HG03558 (cell line): Measurements from ENCODE around the gene UGT1A3.

Experiments
- ATAC-seq: cut with Tn5 transposase; IDR thresholded peaks from one replicate; pipeline ENCODE4 v1.9.1; 2021; ENCODE audit warnings: moderate number of reproducible peaks; ENCODE audit not compliant: unreplicated experiment; ENCODE audit errors: extremely low read depth

The UGT1A3 gene

GRCh38 chr2:233811732-233812131 lies 82.9 kb downstream of the UGT1A3 start:
- no peak for ATAC-seq

DNA sequence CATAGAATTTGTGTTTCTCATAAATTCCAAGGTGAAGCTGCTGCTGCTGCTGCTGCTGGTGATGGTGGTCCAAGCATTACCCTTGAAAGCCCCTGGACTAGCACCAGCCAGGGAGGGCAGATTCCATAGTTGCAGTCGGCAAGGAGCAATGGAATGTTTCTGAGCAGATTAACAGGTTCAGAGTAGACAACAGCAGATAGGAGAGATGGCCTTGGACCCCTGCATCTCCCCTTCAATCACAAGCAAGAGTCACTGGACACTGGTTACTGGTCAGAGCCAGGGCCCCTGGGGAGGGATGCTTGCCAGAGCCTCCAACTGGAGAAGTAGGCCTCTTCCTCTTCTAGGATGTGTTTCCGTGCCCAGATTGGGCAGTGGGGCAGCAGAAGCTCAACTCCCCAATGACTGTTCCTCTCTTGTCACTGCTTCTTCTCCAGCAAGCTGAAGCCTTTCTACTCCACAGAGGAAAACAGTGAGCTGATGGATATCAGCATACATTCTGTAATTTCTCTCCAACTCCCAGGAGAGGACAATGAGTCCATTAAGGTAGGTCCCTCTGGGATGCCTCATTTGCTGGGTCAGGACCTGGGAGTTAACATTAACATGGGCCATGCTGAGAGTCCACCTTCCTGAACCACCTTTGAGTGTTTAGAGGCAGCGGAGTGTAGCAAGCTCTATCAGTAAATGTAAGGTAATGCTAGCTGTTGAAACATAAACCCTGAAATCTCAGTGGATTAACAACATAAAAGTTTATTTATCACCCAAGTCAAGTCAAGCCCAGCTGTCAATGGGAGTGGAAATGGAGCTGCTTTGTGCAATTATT lies 84.6 kb downstream of the UGT1A3 start:
- ATAC-seq: no peak

- no peak for ATAC-seq
Observed at GRCh38 chr2:233814056-233814835, 85.4 kb downstream of the UGT1A3 start.

GRCh38 chr2:233815861-233816260 lies 87.0 kb downstream of the UGT1A3 start:
- no peak for ATAC-seq

- ATAC-seq: no peak
Observed at GRCh38 chr2:233816334-233816733, 87.5 kb downstream of the UGT1A3 start.

GRCh38 chr2:233816771-233817170 lies 87.9 kb downstream of the UGT1A3 start:
- no peak for ATAC-seq

DNA sequence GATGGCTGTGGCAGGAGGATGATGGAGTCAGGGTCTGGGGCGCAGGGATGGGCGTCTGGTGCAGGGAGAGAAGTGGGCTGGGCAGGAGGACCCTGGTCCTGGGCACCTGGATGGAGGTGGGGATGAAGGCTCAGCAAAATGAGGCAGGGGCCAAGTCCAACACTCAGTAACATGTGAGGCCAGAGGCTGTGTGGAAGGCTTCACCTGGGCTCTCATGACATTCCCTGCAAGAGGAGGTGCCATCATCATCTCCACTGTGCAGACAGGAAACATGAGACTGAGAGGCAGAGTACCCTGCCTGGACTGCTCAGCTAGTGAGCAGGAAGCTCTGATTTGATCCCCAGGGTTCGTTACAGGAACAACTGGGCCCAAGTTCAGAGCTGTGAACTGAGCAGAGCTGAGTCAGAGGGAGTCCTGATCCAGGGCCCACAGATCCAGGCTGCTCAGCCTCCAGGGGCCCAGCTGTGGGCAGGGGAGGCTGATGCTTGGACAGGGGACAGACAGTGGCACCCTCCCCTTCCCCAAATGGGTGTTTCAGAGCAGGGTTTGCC lies 88.6 kb downstream of the UGT1A3 start:
- ATAC-seq: no peak

DNA sequence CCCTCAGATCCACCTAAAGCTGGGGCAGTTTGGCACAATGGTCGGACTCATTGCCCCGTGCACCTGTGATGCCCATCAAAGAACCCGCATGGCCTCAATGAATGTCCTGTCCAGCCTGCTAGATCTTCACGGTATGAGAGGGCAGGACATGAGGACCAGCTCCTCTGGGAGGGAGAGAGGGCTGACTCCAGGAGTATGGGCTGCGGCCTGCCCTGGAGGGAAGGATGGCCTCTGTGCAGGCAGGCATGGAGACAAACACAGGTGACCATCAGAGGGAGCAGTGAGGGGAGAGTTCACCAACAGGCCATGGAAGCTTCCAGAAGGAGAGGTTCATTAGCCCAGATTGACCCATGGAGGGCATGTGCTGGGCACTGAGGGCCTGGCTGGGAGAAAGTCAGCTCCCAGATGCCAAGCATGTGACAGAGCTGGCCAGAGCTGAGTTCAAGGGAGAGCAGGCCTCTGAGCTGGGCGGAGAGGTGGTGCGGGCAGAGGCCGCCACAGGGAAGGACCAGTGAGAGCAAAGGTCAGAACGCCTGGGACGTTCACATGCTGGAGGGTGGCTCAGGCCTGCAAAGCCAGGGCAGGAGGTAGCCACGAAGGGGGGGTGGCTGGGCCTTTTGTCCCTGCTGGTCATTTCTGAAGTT lies 89.3 kb downstream of the UGT1A3 start:
- no peak for ATAC-seq

- ATAC-seq: no peak
Observed at GRCh38 chr2:233818639-233819621, 90.1 kb downstream of the UGT1A3 start.

DNA sequence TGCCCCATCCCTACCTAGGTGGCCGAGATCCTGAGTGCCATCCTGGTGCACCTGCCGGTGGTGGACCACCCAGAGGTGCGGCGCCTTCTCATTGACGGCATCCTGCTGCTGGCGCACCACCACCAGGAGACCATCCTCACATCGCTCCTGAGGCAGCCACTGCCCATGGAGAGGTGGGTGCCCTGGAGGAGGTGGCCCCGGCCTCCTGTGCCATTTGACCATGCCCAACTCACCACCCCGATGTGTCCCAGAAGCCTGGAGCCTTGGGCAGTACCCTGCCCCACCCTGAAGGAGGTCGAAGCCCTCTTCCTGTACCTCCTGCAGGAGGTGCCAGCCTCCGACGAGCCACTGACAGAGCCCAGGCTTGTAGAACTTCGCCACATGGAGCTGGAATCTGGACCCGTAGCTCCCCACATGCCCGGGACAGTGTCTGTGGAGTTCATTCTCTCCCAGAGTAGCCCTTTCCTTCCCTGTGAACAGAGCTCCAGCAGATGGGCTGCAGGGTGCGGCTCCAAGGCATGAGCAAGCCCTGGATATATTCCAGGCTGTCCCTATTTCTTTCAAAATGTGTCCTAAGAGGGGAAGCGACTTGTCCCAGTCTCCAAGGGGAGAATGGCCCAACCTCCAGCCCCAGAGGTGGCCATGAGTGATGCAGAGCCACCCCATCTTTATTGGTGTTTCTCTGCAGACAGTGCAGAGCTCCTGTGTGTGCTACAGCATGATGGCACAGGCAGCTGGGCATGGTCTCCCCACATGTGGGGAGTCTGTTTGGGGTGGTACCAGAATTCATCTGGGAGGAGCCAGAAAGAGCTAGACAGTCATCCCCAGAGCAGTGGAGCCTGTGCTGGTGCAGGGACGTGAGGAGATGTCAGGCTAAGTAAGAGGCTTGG lies 91.3 kb downstream of the UGT1A3 start:
- ATAC-seq: no peak

DNA sequence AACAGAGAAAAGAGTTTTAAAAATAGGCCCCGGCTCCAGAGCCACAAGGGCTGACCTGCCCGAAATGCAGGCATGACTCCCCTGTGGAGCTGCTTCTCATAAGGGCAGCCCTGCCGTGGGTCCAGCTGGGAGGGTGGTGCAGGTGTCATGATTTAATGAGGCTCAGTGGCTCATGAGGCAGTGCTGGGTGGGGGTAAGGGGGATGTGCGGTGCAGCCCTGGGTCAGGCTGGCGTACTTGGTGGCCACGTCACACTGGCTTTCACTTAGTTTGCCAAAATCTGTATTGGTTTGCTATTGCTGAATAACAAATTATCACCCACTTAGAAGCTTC lies 91.9 kb downstream of the UGT1A3 start:
- ATAC-seq: no peak

DNA sequence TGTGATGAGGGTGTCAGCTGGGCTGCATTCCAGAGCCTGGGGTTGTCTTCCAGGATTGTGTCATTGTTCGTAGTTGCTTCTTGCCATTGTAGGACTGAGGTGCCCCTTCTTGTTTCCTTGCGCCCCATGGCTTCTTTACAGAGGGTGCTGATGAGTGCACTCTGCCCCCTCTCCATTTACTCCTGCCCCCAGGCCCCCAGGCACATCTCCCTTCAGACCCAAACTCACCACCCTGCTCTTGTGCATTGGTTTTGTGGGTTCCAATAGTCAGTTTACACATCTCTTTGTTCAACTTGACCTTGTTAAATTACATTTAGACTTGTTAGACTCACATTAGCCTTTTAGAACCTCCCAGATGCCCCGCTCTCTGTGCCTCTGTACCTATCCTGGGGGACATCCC lies 92.4 kb downstream of the UGT1A3 start:
- no peak for ATAC-seq

- ATAC-seq: no peak
Observed at GRCh38 chr2:233821709-233822100, 92.9 kb downstream of the UGT1A3 start.

- no peak for ATAC-seq
Observed at GRCh38 chr2:233822101-233822771, 93.4 kb downstream of the UGT1A3 start.
